ENCODE results near the gene PPM1H. TPM values are rescaled to one million over a fixed set of nuclear protein-coding genes. Genes with fewer than 3 reads are reported as not detected.
A peak's percentile ranks its signal among the peaks of the same experiment; 100 is the strongest.
"Not testable (repeated sequence)": the region's sequence is repeated elsewhere in the genome, so short reads cannot be mapped to it uniquely, and the experiment has no call there.

Gene PPM1H
- total RNA-seq, 1 donor from 2014 or later: 15.7 TPM

GRCh38 chr12:62950317-62950716, 15.4 kb upstream of the PPM1H start:
- Mint-ChIP-seq H3K4me3 (no peak overlapping the region), H3K36me3 (no peaks in the 10 kb centered on the region), H3K4me1 (no peaks in the 10 kb centered on the region), H3K27me3 (ENCODE audit: low read depth) (no peaks in the 10 kb centered on the region), H3K27ac (no peak overlapping the region), H3K9me3 (peaks cover 37% of the 10 kb centered on the region)
- no peak for TF ChIP-seq CTCF (IDR thresholded peaks at IDR 0.05; ENCODE audit: unreplicated experiment)
- no peak for DNase-seq (ENCODE audit: low spot score in 2 of 2, unreplicated experiment in 2 of 2)

DNA sequence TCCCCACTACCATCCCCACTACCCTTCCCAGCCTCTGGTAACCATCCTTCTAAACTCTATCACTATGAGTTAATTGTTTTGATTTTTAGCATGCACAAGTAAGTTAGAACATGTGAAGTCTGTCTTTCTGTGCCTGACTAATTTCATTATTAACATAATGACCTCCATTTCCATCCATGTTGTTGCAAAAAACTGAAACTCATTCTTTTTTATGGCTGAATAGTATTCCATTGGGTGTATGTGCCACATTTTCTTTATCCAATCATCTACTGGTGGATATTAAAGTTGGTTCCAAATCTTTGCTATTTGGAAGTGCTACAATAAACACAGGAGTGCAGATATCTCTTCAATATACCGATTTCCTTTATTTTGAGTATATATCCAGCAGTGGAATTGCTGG, 13.2 kb upstream of the PPM1H start:
- Mint-ChIP-seq H3K4me1 (no peaks in the 10 kb centered on the region), H3K27ac (no peak overlapping the region), H3K36me3 (no peaks in the 10 kb centered on the region), H3K9me3 (peaks cover 37% of the 10 kb centered on the region), H3K4me3 (no peak overlapping the region), H3K27me3 (ENCODE audit: low read depth) (peaks cover 6% of the 10 kb centered on the region)
- TF ChIP-seq CTCF (IDR thresholded peaks at IDR 0.05; ENCODE audit: unreplicated experiment): no peak
- no peak for DNase-seq (ENCODE audit: low spot score in 2 of 2, unreplicated experiment in 2 of 2)

- TF ChIP-seq CTCF (IDR thresholded peaks at IDR 0.05; ENCODE audit: unreplicated experiment): no peak
- H3K4me3 Mint-ChIP-seq: no peak overlapping the region
- no peaks in the 10 kb centered on the region for H3K36me3 Mint-ChIP-seq
- DNase-seq (ENCODE audit: low spot score in 2 of 2, unreplicated experiment in 2 of 2): no peak
- H3K27me3 Mint-ChIP-seq (ENCODE audit: low read depth): peaks cover 6% of the 10 kb centered on the region
- H3K27ac Mint-ChIP-seq: no peak overlapping the region
- peaks cover 37% of the 10 kb centered on the region for H3K9me3 Mint-ChIP-seq
- H3K4me1 Mint-ChIP-seq: no peaks in the 10 kb centered on the region
Measured at GRCh38 chr12:62947364-62947763, 12.4 kb upstream of the PPM1H start.

DNA sequence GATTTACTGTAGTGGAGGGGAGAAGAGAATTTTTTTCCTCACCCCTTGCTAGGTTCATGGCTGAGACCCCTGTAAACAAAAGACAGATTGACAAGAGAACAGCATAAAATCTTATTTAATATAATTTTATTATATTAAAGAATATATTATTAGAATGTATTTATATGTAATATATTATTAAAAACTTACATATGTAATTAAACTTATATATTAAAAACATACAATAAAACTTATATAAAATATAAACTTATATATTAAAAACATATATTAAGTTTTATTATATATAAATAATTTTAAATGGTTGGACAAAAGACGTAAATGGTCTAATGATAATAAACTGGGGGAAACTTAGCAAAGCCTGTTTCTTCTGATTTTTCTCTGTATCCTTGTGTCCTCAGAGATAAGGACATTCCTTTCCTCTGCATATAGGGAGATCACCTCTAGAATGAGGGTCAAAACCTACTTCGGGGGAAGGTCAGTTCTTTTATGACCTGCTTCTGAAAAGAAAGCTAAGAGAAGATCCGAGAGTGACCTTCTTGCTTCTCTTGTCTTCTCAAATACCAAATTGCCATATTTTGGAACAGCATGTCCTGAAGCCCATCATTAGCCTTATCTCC, 8.9 kb upstream of the PPM1H start:
- Mint-ChIP-seq H3K4me1 (peaks cover 4% of the 10 kb centered on the region), H3K36me3 (no peaks in the 10 kb centered on the region), H3K27ac (no peak overlapping the region), H3K27me3 (ENCODE audit: low read depth) (peaks cover 6% of the 10 kb centered on the region), H3K9me3 (peaks cover 16% of the 10 kb centered on the region), H3K4me3 (no peak overlapping the region)
- no peak for TF ChIP-seq CTCF (IDR thresholded peaks at IDR 0.05; ENCODE audit: unreplicated experiment)
- no peak for DNase-seq (ENCODE audit: low spot score in 2 of 2, unreplicated experiment in 2 of 2)

GRCh38 chr12:62942316-62942715, 7.4 kb upstream of the PPM1H start:
- H3K36me3 Mint-ChIP-seq; DNase-seq (ENCODE audit: low spot score in 2 of 2, unreplicated experiment in 2 of 2); H3K27me3 Mint-ChIP-seq (ENCODE audit: low read depth); H3K27ac Mint-ChIP-seq; H3K4me1 Mint-ChIP-seq; H3K4me3 Mint-ChIP-seq; H3K9me3 Mint-ChIP-seq: not testable (repeated sequence)

DNA sequence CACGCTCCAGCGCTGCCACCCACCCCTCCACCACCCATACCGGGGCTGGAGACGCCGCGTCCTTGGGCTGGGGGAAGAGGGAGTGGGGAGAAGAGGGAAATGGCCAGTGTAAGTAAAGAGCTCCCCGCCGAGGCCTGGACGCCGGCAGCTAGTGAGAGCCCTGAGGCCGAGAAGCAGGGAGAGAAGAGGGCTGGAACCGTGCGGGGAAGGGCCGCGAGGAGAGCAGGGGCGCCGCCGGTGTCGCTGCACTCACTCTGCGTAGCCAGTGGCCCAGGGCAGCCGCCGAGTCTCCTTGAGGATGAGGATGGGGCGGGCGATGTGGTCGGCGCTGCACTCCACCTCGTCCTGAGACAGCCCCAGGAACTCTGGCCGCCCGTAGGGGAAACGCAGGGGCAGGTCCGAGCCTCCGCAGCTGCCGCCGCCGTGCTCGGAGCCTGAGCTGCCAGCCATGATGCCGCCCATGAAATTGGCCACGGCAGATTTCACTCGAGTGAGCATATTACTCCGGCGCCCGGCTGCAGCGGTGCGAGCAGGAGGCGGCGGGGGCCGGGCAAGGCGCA, 631 bp downstream of the PPM1H start:
- peak overlapping the region; percentile 96 for H3K27ac Mint-ChIP-seq
- DNase-seq (ENCODE audit: low spot score in 2 of 2, unreplicated experiment in 2 of 2): no peak
- peaks cover 39% of the 10 kb centered on the region for H3K27me3 Mint-ChIP-seq (ENCODE audit: low read depth)
- H3K36me3 Mint-ChIP-seq: no peaks in the 10 kb centered on the region
- peak overlapping the region; percentile 97 for H3K4me3 Mint-ChIP-seq
- H3K4me1 Mint-ChIP-seq: peaks cover 32% of the 10 kb centered on the region
- H3K9me3 Mint-ChIP-seq: no peaks in the 10 kb centered on the region
- no peak for TF ChIP-seq CTCF (IDR thresholded peaks at IDR 0.05; ENCODE audit: unreplicated experiment)
